Hepatocyte (in vitro differentiated cells): ENCODE data around the gene MYO5A. TPM values are rescaled to one million over a fixed set of nuclear protein-coding genes. Genes with fewer than 3 reads are reported as not detected.

Experiments
- DNase-seq: peaks from one replicate; pipeline ENCODE4 v3.0.0-alpha.2; 2016; ENCODE audit warnings: low spot score
- H2AFZ ChIP-seq: fragments of 200-600 bp; sonication (generic); 2 replicates; pipeline ENCODE4 v1.6.0; 2016; ENCODE audit warnings: antibody characterized with exemption, mild to moderate bottlenecking
- H3K27ac ChIP-seq: fragments of 200-600 bp; sonication (generic); 2 replicates; pipeline ENCODE4 v1.5.1; 2016; ENCODE audit warnings: mild to moderate bottlenecking
- H3K27me3 ChIP-seq: fragments of 200-600 bp; sonication (generic); 2 replicates; pipeline ENCODE4 v1.6.1; 2016
- H3K36me3 ChIP-seq: fragments of 200-600 bp; sonication (generic); replicated peaks from 2 replicates; pipeline ENCODE4 v1.5.1; 2016; ENCODE audit warnings: low read depth; ENCODE audit not compliant: insufficient read depth
- H3K4me1 ChIP-seq: fragments of 200-600 bp; sonication (generic); 2 replicates; pipeline ENCODE4 v1.5.1; 2016; ENCODE audit warnings: mild to moderate bottlenecking, moderate library complexity; ENCODE audit not compliant: insufficient read depth
- H3K4me2 ChIP-seq: fragments of 200-600 bp; sonication (generic); 2 replicates; pipeline ENCODE4 v1.6.0; 2016
- H3K4me3 ChIP-seq: fragments of 200-600 bp; sonication (generic); 2 replicates; pipeline ENCODE4 v1.5.1; 2016; ENCODE audit warnings: mild to moderate bottlenecking
- H3K79me2 ChIP-seq: fragments of 200-600 bp; sonication (generic); 2 replicates; pipeline ENCODE4 v1.6.0; 2017; ENCODE audit warnings: mild to moderate bottlenecking
- H3K9me2 ChIP-seq: fragments of 200-600 bp; sonication (generic); replicated peaks from 2 replicates; pipeline ENCODE4 v1.6.0; 2017; ENCODE audit warnings: mild to moderate bottlenecking; ENCODE audit not compliant: insufficient read depth
- H3K9me3 ChIP-seq: fragments of 200-600 bp; sonication (generic); 2 replicates; pipeline ENCODE4 v1.5.1; 2016; ENCODE audit warnings: low read depth, mild to moderate bottlenecking
- H4K20me1 ChIP-seq: fragments of 200-600 bp; sonication (generic); 2 replicates; pipeline ENCODE4 v1.6.0; 2016; ENCODE audit warnings: mild to moderate bottlenecking; ENCODE audit not compliant: insufficient read depth, poor library complexity, severe bottlenecking
- EZH2 ChIP-seq: fragments of 200-600 bp; sonication (generic); IDR thresholded peaks from 2 replicates; pipeline ENCODE4 v1.6.1; 2016; ENCODE audit warnings: antibody characterized with exemption, mild to moderate bottlenecking, borderline replicate concordance
- EZH2phosphoT487 ChIP-seq: fragments of 200-600 bp; sonication (generic); IDR thresholded peaks from one replicate; pipeline ENCODE4 v1.6.1; 2018; ENCODE audit warnings: antibody characterized with exemption, mild to moderate bottlenecking, low read depth, moderate library complexity; ENCODE audit not compliant: unreplicated experiment, severe bottlenecking
- WGBS: methylation state at CpG from one replicate; pipeline ENCODE4 v1.1.6; 2016; ENCODE audit warnings: low lambda C conversion rate; ENCODE audit errors: missing lambda C conversion rate; 5-methylcytosine and 5-hydroxymethylcytosine counted together
- polyA plus RNA-seq: library from polyadenylated mRNA; unstranded; fragments of >200 nt; fragmentation: Nextera tagmentation; extraction: Ambion mirVana; gene quantifications from 2 replicates; pipeline ENCODE4 v1.2.1, GENCODE V29; 2016
- total RNA-seq: library from RNA; depleted of rRNA; stranded (reverse); fragments of >200 nt; gene quantifications from 2 replicates; pipeline ENCODE4 v1.2.3, GENCODE V29; 2014
- TF ChIP-seq, protein P1 (sequence below): fragments of 200-600 bp; sonication (generic); IDR thresholded peaks from 2 replicates; pipeline ENCODE4 v1.5.1; 2016; ENCODE audit warnings: antibody characterized with exemption, mild to moderate bottlenecking; ENCODE audit not compliant: poor library complexity

MYO5A gene
- total and polyA plus RNA-seq, 2 experiments from 2014 or later = 3.7 to 14.8 TPM

DNA sequence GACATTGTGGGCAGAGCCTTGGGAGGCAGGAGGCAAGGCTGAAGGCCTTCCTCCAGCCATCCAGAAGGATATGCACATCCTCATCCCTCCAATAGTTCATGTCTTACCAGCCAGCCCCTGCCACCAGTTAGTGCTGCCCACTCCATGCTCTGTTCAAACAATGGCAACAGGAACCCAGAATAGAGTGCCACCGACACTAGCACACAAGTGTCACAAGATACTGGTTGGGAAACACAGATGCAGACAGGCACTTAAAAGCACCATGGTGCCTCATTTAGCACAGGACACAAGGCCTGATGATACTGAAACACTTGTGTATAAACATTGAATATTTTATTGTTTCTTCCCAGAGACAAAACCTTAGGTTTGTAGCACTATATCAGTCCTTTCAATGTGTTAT is 176.6 kb downstream of the MYO5A start:
- no peaks in the 10 kb centered on the region for H3K9me2 ChIP-seq
- H4K20me1 ChIP-seq = no peaks in the 10 kb centered on the region
- no peaks in the 10 kb centered on the region for H3K9me3 ChIP-seq
- no peak overlapping the region for H3K4me2 ChIP-seq
- H3K27ac ChIP-seq = no peak overlapping the region
- no peak overlapping the region for H2AFZ ChIP-seq
- H3K36me3 ChIP-seq = no peaks in the 10 kb centered on the region
- no peak overlapping the region for H3K4me3 ChIP-seq
- no peaks in the 10 kb centered on the region for H3K4me1 ChIP-seq
- WGBS = 100% methylated on average over 1 of the region's 1 CpG
- DNase-seq = no peak
- H3K27me3 ChIP-seq = no peaks in the 10 kb centered on the region
- H3K79me2 ChIP-seq = no peaks in the 10 kb centered on the region
- TF ChIP-seq EZH2phosphoT487 = no peak
- no peak for TF ChIP-seq EZH2
- TF ChIP-seq, protein P1, sequence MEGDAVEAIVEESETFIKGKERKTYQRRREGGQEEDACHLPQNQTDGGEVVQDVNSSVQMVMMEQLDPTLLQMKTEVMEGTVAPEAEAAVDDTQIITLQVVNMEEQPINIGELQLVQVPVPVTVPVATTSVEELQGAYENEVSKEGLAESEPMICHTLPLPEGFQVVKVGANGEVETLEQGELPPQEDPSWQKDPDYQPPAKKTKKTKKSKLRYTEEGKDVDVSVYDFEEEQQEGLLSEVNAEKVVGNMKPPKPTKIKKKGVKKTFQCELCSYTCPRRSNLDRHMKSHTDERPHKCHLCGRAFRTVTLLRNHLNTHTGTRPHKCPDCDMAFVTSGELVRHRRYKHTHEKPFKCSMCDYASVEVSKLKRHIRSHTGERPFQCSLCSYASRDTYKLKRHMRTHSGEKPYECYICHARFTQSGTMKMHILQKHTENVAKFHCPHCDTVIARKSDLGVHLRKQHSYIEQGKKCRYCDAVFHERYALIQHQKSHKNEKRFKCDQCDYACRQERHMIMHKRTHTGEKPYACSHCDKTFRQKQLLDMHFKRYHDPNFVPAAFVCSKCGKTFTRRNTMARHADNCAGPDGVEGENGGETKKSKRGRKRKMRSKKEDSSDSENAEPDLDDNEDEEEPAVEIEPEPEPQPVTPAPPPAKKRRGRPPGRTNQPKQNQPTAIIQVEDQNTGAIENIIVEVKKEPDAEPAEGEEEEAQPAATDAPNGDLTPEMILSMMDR = no peak

DNA sequence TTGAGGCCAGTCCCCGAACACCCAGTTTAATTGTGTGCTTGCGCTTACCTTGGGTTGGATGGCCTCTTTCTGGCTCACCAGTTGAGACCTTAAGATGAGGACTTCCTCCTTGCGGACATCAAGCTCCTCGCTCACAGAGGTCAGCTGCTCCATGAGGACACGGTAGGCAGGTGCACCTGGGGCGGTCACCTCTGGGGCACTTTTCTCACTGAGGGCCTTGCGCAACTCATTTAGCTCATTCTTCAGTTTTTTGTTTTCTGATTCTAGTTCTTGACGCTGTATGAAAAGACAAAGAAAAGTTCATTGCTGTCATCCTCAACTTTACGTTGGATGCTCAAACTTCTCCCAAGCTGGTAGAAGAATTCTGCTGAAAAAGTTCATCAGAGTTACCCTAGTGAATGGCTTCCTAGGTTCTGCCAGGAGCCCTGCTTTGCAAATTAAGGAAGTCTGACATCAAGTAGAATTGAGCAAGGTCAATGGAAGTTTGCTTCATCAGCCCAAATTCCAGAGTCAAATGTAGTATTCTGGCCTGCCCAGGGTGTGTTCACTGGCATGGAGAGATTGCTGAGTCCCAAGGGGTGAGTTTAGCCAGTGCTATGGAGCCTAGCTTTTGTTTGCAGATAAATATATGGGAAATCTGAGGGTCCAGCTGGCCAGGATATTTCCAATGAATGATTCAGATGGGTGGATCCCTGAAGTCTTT is 177.3 kb downstream of the MYO5A start:
- no peak overlapping the region for H3K4me2 ChIP-seq
- H3K27ac ChIP-seq = no peak overlapping the region
- no peaks in the 10 kb centered on the region for H3K36me3 ChIP-seq
- H3K4me3 ChIP-seq = no peak overlapping the region
- no peak overlapping the region for H2AFZ ChIP-seq
- WGBS = 99% methylated on average over 9 of the region's 9 CpGs
- TF ChIP-seq EZH2 = no peak
- no peaks in the 10 kb centered on the region for H3K27me3 ChIP-seq
- no peaks in the 10 kb centered on the region for H3K9me2 ChIP-seq
- no peaks in the 10 kb centered on the region for H3K9me3 ChIP-seq
- H3K79me2 ChIP-seq = no peaks in the 10 kb centered on the region
- no peaks in the 10 kb centered on the region for H3K4me1 ChIP-seq
- H4K20me1 ChIP-seq = no peaks in the 10 kb centered on the region
- DNase-seq = no peak

DNA sequence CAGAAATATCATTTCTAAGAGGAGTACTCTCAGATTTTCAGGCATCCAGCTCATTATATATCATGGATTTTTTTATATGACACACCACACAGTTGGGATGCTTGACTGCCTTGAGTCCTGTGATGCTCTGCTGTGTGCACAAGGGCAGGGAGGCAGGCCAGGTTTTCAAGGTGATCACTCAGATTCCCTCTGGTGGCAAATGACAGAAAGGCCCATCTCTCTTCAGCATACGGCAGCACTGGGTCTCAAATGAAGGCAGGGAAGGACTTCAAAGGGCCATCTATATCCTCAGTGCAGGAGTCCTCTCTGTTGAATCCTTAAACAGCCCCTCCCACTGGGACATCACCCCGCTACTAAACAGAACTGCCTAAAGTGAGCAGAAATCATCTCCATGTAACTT is 178.3 kb downstream of the MYO5A start:
- H4K20me1 ChIP-seq = no peaks in the 10 kb centered on the region
- H3K27me3 ChIP-seq = no peaks in the 10 kb centered on the region

DNA sequence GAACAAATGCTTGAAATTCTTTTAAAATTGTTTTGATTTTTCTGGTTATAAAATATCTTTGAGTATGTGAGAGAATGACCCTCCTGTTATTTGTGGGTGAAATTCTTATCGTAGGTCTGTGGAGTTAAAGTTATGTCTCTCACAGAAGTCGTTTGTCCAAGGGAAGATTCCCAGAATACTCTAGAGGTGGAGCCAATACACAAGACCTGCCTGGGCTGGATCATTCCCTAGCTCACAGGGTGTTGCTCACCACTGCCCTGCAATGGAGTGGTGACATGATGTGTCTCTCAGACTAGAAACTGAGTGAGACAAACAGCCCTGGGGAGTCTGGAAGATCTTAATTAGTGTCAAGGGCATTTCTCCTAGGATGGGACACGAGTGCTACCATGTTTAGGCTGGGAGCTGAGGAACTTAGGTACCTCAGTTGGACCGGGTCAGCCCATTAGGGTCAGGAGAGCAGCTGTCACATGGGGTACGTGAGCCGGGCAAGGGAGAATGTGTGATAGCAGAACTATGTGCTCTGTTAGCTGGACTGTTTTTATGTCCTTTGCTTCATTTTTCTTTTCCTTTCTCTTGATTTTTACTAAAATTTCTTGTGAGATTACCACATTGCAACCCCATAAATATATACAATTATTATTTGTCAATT is 179.5 kb downstream of the MYO5A start:
- Histone ChIP-seq H3K9me2 (no peaks in the 10 kb centered on the region), H3K4me2 (no peak overlapping the region), H3K79me2 (no peaks in the 10 kb centered on the region), H3K27ac (no peak overlapping the region), H3K36me3 (no peaks in the 10 kb centered on the region), H3K4me1 (no peaks in the 10 kb centered on the region), H3K4me3 (no peak overlapping the region), H2AFZ (no peak overlapping the region), H3K27me3 (no peaks in the 10 kb centered on the region), H4K20me1 (no peaks in the 10 kb centered on the region), H3K9me3 (no peaks in the 10 kb centered on the region)
- DNase-seq = no peak
- 76% methylated on average over 6 of the region's 6 CpGs for WGBS
- TF ChIP-seq, protein P1 = no peak
- TF ChIP-seq EZH2 (no peak), EZH2phosphoT487 (no peak)

More for the DNA sequence above, 178.3 kb downstream of the MYO5A start:
- no peak overlapping the region for H2AFZ ChIP-seq
- 90% methylated on average over 2 of the region's 2 CpGs for WGBS
- H3K9me3 ChIP-seq = no peaks in the 10 kb centered on the region
- no peak for DNase-seq
- no peaks in the 10 kb centered on the region for H3K9me2 ChIP-seq
- no peak overlapping the region for H3K4me3 ChIP-seq
- H3K36me3 ChIP-seq = no peaks in the 10 kb centered on the region
- TF ChIP-seq, protein P1 = no peak
- no peak for TF ChIP-seq EZH2phosphoT487
- no peak for TF ChIP-seq EZH2
- H3K79me2 ChIP-seq = no peaks in the 10 kb centered on the region
- no peaks in the 10 kb centered on the region for H3K4me1 ChIP-seq
- no peak overlapping the region for H3K4me2 ChIP-seq
- no peak overlapping the region for H3K27ac ChIP-seq
